Posterior cingulate gyrus (tissue), 11 donors: ENCODE measurements around the gene CBFA2T2.
"Not testable (repeated sequence)": the region's sequence is repeated elsewhere in the genome, so short reads cannot be mapped to it uniquely, and the experiment has no call there.

Experiments used
- DNase-seq, 10 donors: peaks; one replicate each; pipeline versions ENCODE4 v3.0.0 to v3.0.0-alpha.2; 2020 to 2021; ENCODE audit warnings: mixed read lengths in 3 of 10
- intact Hi-C: fragments of 100-400 bp; cut with DNase I; formaldehyde crosslinking; loops from one replicate; pipeline ENCODE4 v1.15.1; 2023

CBFA2T2 gene

DNA sequence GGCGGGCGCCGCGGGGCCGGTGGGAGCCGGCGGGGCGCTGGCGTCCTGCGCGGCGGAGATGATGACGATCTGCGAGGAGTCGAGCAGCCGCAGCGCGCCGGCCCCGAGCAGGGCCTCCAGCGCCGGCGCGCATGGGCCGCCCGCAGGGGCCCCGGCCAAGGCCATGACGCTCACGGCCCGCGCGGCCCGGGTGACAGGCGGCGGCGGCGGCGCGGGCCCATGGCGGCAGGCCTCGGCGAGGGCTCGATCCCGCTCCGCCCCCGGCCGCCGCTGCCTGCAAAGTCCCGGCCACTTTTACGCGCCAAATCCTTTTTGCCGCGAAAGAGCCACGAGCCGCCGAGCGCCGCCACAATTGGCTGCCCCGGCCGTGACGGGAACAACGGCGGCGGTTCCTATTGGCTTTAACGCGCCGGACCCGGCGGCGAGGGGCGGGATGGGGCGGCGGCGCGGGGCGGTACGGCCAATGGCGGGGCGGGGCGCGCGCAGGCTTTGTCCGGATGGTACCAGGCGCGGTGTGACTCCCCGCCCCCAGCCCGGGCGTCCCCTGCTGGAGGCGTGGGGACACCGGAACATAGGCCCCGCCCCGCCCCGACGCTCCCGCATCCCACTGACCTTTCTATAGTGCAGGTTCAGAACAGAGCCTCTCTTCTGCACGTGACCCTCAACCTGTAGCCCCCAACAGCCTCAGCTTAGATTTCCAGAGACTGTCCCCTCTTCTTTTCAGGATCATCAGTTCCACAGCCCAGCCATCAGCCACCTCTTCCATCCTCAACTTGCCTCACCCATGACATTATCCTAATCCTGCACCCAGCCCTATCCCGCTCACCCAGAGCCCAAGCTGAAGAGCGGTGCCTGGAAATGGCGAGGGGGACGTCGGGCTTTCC lies 196.4 kb downstream of the CBFA2T2 start, which contains the start of gene E2F1:
TSS of gene E2F1 (minus strand) at position 286 of the 884 bp plus-strand sequence. CDS start at position 165, 121 bp downstream.
- DNase-seq: peak; percentile 92 to 99 (median 96)
- intact Hi-C loops: loop anchor here (5.0 kb wide), 1 partner anchor 46 kb away; the partner anchor contains the start of gene ZNF341

DNA sequence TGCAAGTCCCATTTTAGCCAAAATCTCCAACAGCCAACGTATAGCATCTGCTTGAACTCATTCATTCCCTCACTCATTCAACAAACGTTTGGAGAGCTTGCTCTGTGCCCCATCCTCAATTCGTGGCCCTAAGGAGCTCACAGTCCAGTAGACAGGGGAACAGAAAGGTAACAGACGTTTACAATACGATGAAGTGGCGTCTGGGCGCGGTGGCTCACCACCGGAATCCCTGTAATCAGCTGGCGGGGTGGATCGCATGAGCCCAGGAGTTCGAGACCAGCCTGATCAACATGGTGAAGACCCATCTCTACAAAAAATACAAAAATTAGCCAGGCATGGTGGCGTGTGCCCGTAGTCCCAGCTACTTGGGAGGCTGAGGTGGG lies 197.1 kb downstream of the CBFA2T2 start:
- DNase-seq: no peak
- intact Hi-C loops: loop anchor here (5.0 kb wide), 1 partner anchor 45 kb away; the partner anchor contains the start of gene ZNF341

DNA sequence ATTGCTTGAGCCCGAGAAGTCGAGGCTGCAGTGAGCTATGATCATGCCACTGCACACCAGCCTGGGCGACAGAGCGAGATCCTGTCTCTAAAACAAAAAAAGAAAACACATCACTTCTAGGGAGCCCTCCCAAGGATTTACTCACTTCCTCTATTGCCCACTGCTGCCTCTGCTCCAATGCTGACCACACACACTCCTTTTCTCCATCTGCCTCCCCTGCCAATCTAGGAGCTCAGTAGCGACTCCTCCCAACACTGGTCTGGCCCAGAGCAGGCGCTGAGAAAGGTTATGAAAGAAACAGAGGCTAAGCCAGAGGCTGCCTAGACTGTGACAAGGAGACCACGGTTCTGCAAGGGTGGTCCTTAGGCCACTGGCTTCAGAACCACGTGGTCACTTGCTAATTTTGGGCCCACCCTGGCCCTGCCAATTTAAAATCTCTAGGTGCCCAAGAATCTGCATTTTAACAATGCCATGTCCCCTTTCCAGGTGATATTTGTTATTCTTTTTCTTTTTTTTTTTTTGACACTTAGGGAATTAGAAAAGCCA lies 197.5 kb downstream of the CBFA2T2 start:
- intact Hi-C loops: loop anchor here (5.0 kb wide), 1 partner anchor 45 kb away; the partner anchor contains the start of gene ZNF341
- DNase-seq: no peak

DNA sequence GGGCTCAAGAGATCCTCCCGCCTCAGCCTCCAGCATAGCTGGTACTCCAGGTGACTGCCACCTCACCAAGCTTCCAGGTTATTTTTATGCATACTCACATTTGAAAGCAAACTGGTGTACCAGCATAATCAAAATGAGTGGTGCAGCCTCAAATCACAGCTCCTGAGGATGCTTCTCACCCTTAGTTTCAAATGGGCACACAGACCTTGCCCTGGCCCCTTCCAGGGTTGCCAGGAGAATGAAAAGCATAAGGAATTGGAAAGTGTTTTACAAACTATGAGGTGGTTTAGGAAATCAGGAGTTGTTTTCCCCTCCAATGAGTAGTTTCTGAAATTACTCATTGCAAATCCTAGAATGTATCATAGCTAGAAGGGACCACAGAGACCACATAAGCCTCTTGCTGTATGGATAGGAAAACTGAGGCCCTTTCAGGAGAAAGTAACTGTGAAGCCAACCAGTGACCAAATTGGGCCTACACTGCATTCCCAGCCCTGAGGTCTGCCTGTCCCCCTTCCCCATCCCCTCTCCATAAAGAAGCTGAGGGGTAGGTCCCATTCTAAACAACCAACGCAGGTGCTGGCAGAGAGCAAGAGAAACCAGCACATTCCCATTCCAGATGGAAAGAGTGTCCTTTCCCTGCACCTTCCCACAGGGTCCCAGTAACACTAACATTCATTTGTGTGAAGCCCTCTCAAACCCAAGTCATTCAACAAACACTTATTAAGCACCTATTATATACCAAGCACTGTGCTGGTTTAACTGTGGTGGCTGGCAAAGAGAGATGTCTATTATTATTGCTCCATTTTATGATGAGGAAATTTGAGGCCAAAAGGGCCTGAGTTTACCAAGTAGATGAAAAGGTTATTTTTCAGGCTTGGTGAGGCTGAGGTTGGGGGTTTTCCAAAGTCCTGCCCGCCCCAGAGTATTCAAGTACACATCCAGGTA lies 198.4 kb downstream of the CBFA2T2 start:
- intact Hi-C loops: loop anchor here (5.0 kb wide), 1 partner anchor 44 kb away; the partner anchor contains the start of gene ZNF341

DNA sequence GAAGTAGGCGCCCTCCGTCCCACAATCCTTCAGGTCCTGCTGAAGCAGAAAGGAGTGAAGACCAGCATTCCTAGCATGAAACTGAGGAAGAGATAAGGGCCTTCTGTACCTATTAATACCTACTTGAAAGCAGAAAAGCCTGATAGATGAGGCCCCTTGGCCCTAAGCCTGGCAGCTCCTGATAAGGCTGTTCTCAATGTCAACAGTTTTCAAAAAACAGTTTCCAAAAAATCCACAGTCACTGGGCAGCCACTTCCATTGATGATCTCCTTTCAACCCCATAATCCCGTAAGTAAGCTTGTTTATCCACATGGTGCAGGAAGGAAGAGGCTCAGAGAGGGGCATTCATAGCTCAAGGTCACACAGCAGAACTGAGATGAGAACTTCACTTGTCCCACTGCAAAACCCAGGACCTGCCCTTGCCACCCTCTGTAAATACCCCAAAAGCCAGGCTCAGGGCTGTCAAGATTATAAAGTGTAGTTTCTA lies 199.1 kb downstream of the CBFA2T2 start:
- no peak for DNase-seq
- intact Hi-C loops: loop anchor here (5.0 kb wide), 1 partner anchor 43 kb away; the partner anchor contains the start of gene ZNF341

More for the DNA sequence above, 198.4 kb downstream of the CBFA2T2 start:
- no peak for DNase-seq

DNA sequence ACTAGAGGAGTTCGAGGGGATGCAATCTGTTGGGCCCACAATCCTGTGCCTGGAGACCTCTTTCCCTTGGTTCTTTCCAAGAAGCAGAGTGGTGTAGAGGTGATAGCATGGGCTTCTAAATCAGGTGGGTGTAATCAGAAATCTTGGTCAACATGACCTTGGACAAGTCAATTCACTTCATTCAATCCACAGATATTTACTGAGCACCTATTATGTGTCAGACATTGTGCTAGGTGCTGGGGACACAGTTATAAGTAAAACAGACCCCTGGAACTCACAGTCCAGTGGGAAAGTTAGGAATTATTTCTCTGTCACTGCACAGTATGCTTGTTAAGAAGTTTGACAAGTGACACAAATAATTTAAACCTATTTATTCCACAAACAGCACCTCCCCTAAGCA lies 199.6 kb downstream of the CBFA2T2 start:
- DNase-seq: no peak
- intact Hi-C loops: loop anchor here (5.0 kb wide), 1 partner anchor 43 kb away; the partner anchor contains the start of gene ZNF341

DNA sequence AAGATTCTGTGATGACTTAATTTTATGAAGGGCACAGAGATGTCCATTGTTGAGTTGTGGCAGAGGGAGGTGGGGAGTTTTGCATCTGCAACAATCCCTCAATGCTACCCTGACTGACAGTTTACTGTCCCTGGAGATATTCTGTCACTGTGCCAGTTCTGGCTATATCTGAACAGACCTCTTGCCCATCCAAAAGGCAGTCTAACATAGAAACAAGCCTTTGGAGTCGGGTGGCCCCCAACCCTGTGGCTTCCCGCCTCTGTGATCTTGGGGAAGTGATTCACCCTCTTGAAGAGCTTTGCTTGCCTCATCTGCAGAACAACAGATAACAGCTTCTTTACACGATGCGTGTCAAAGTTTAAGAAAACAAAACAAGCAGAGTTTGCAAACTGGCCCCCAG lies 200.1 kb downstream of the CBFA2T2 start:
- DNase-seq: no peak
- intact Hi-C loops: loop anchor here (5.0 kb wide), 1 partner anchor 42 kb away; the partner anchor contains the start of gene ZNF341

DNA sequence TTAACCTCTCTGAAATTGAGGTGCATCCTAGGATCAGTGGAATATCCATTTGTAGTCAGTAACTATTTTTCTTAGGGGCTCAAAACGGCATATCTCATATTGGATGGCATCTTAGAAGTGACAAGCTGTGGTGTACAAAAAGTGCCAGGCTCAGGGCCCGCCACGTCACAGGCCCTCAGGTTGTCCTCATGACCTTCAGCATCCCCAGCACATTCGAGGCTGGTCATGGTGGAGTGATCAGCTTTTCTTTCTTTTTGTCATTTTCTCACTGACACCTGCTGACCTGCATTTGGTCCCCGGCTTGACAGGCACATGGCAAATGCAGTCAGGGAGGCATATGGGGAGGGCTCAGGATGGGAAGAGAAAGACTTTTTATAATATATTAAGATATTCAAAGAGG lies 203.4 kb downstream of the CBFA2T2 start:
- no peak for DNase-seq
- intact Hi-C loops: no loop called here

DNA sequence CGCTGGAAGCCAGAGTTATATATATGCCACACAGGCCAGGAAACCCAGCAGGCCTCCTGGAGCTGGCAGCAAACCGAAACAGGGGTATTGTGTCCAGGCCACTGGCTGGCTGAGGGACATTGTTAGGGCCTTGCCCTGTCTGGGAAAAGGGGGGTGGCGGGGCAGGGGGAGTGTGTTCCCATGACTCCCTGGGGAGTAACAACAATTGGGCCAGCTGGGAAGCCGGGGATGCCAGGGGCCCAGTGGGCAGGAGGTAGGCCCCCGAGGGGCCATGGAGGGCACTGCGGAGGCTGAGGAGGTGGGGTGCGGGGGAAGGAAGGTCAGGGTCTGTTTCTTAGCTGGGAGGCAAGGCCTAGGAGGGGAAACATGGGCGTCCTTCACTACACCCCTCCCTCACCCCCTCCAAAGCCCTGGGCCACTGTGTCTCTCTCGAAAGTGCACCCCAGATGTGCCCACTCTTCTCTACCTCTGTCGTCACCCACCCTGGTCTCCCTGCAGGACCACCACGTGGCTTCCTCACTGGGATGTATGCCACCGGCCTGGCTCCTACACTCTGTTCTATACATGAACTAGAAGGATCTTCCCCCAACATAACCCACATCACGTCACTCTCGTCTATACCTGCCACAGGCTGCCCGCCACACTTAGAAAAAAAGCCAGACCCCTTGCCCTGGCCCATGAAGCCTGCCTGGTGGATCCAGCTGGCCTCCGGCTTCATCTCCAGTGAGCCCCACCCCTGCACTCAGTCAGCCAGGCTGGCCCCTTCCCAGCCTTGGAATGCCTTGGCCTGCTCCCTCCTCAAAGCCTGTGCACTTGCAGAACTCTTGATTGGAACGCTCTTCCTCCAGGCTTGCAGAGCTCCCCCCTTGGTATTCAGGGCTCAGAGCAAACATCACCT lies 204.1 kb downstream of the CBFA2T2 start:
- intact Hi-C loops: no loop called here
- DNase-seq: peak; percentile 66 to 95 (median 78)

DNA sequence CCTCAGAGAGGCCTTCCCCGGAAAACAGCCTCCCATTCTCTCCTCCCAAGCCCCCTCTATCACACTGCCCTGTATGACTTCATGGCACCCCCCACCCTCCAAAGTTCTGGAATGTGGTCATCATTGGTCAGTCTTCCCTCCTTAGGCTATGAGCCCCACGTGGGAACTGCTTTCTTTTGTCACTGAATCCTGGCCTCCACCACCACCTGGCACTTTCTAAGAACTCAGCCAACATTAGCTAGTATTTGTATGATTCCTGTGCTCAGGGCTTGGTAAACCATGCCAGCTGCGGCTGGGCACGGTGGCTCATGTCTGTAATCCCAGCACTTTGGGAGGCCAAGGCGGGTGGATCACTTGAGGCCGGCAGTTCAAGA lies 204.7 kb downstream of the CBFA2T2 start:
- no peak for DNase-seq
- intact Hi-C loops: no loop called here

DNA sequence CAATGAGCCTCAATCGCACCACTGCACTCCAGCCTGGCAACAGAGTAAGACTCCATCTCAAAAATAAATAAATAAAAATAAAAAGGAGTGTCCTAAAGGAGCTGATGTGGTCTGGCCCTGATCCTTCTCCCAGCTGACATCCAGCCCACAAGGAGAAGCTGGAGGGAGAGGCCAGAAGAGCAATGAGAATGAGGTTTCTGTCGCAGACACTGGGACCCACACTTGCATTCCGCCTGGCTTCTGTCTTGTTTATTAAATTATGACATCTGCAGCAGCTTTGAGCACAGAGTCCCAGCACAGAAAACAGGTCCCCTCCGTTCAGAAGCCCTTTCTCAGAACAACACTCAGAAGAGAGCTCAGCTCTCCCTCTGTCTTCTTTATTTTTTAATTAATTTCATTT lies 206.6 kb downstream of the CBFA2T2 start:
- DNase-seq: no peak

DNA sequence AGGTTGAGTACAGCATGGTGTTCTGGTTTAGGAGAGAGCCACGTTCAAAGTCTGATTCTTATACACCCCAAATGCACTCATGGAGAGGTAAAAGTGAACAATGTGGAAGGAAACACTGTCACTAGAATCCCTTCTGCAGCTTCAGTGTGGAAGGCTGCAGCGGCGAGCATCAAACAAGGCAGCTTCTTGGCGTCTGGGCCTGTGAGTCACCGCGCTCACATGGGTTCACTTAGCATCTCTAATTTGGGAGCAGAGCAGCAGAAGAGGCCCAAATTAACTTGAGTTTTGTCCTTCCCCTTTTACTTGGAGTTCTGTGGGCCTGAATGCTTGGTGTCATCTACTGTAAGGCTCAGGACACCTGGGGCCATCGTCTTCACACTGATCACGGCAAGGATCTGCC lies 207.2 kb downstream of the CBFA2T2 start:
- DNase-seq: peak; percentile 56 to 97 (median 80)
- intact Hi-C loops: no loop called here

More for the DNA sequence above, 206.6 kb downstream of the CBFA2T2 start:
- intact Hi-C loops: no loop called here

DNA sequence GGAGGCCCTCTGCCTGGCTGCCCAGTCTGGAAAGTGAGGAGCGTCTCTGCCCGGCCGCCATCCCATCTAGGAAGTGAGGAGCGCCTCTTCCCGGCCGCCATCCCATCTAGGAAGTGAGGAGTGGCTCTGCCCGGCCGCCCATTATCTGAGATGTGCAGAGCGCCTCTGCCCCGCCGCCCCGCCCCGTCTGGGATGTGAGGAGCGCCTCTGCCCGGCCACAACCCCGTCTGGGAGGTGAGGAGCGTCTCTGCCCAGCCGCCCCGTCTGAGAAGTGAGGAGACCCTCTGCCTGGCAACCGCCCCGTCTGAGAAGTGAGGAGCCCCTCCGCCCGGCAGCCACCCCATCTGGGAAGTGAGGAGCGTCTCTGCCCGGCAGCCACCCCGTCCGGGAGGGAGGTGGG lies 209.1 kb downstream of the CBFA2T2 start:
- intact Hi-C loops, DNase-seq: not testable (repeated sequence)
